Activated B cell treated with CpG ODN at 0.5 μM for 24 hours (primary cell): ENCODE results near the gene SEC11A. TPM values are rescaled to one million over a fixed set of nuclear protein-coding genes. Genes with fewer than 3 reads are reported as not detected.

Experiments
- ATAC-seq: fragments of 200-7000 bp; cut with Tn5 transposase; one replicate; pipeline ENCODE4 v1.10.0; 2021; ENCODE audit warnings: low read depth, mild to moderate bottlenecking, moderate library complexity
- CTCF ChIA-PET: fragments of 350-600 bp; sonication (Branson Sonifier 250); formaldehyde crosslinking; loops from one replicate; lab custom pipeline; 2021; ENCODE audit warnings: antibody characterized with exemption; lab: Charles Lee
- POLR2A ChIA-PET: fragments of 350-600 bp; sonication (Branson Sonifier 250); formaldehyde crosslinking; loops from one replicate; lab custom pipeline; 2021; ENCODE audit warnings: antibody characterized with exemption; lab: Charles Lee
- DNase-seq: peaks from one replicate; pipeline ENCODE4 v3.0.0; 2022
- H3K27ac Mint-ChIP-seq: one replicate; pipeline ENCODE4 v1.8.0; 2020; ENCODE audit warnings: mixed read lengths
- H3K27me3 Mint-ChIP-seq: one replicate; pipeline ENCODE4 v1.8.0; 2021; ENCODE audit warnings: mixed read lengths
- H3K36me3 Mint-ChIP-seq: one replicate; pipeline ENCODE4 v1.8.0; 2021; ENCODE audit warnings: low read depth, mixed read lengths
- H3K4me1 Mint-ChIP-seq: one replicate; pipeline ENCODE4 v1.8.0; 2021; ENCODE audit warnings: mixed read lengths
- H3K4me3 Mint-ChIP-seq: one replicate; pipeline ENCODE4 v1.8.0; 2020; ENCODE audit warnings: mild to moderate bottlenecking, mixed read lengths
- H3K9me3 Mint-ChIP-seq: one replicate; pipeline ENCODE4 v1.8.0; 2020; ENCODE audit warnings: mixed read lengths
- intact Hi-C: fragments of 100-400 bp; cut with micrococcal nuclease; formaldehyde crosslinking; loops from one replicate; pipeline ENCODE4 v1.15.1; 2024
- total RNA-seq: library from RNA; stranded (reverse); gene quantifications from 2 replicates; pipeline ENCODE4 v1.2.3, GENCODE V29; 2022
- TF ChIP-seq, protein P1 (sequence below): fragments of 200-600 bp; IDR thresholded peaks from one replicate; pipeline ENCODE4 v1.8.0; 2022; ENCODE audit warnings: antibody characterized with exemption, mild to moderate bottlenecking

The SEC11A gene
- total RNA-seq, 1 donor from 2014 or later = 68.9 TPM

DNA sequence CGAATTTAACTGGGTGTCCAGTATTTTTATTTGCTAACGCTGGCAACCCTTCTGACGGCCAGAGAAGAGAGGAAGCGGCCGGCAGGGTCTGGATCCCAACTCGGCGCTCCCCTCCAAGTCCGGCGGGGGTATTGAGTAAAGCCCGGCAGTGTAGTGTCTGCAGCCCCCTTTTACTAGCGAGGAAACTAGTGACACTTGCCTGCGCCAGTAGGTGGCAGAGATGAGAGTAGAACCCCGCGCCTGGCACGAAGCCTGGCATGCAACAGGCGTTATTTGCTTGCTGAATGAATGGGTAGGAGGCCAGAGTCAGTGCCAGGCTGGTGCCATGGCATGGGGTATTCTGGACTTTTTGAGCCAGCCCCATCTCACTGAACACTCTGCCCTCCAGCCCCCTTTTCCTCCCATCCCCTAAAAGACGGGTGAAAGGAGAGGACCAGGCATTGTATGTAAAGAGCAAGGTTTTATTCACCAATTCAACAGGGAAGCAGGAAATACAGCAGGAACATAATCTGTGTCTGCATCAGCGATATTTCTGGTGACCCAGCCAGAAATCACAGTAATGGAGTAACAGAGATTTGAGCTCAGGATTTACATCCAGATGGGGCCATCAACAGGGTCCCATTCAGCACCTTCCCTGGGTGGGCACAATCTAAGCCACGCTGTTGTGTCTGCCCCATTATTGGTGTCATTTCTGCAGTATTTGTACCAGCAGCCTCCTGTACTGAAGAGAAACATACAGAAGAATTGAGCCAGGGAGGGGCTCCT lies 61.1 kb downstream of the SEC11A start:
- ChIA-PET POLR2A (interaction anchor here (0.6 to 6.4 kb wide), 14 partner anchors 10 to 389 kb away, joined by 3 to 70 read pairs (median 4); partner anchors contain the start of genes SEC11A and ZSCAN2), CTCF (interaction anchor here (1.4 to 3.9 kb wide), 5 partner anchors 23 to 274 kb away, joined by 3 to 15 read pairs (median 4); no protein-coding TSS in a partner anchor)
- peaks cover 20% of the 10 kb centered on the region for H3K36me3 Mint-ChIP-seq
- peak; percentile 63 for DNase-seq
- peak; percentile 56 for ATAC-seq
- peak overlapping the region; percentile 99 for H3K4me3 Mint-ChIP-seq
- no peaks in the 10 kb centered on the region for H3K9me3 Mint-ChIP-seq
- peaks cover 45% of the 10 kb centered on the region for H3K4me1 Mint-ChIP-seq
- TF ChIP-seq, protein P1, sequence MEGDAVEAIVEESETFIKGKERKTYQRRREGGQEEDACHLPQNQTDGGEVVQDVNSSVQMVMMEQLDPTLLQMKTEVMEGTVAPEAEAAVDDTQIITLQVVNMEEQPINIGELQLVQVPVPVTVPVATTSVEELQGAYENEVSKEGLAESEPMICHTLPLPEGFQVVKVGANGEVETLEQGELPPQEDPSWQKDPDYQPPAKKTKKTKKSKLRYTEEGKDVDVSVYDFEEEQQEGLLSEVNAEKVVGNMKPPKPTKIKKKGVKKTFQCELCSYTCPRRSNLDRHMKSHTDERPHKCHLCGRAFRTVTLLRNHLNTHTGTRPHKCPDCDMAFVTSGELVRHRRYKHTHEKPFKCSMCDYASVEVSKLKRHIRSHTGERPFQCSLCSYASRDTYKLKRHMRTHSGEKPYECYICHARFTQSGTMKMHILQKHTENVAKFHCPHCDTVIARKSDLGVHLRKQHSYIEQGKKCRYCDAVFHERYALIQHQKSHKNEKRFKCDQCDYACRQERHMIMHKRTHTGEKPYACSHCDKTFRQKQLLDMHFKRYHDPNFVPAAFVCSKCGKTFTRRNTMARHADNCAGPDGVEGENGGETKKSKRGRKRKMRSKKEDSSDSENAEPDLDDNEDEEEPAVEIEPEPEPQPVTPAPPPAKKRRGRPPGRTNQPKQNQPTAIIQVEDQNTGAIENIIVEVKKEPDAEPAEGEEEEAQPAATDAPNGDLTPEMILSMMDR = peak; percentile 25
- no peaks in the 10 kb centered on the region for H3K27me3 Mint-ChIP-seq
- intact Hi-C loops = loop anchor here (1.0 to 10.0 kb wide), 10 partner anchors 24 to 390 kb away; partner anchors contain the start of genes PDE8A, SEC11A and ZNF592
- H3K27ac Mint-ChIP-seq = peak overlapping the region; percentile 95

DNA sequence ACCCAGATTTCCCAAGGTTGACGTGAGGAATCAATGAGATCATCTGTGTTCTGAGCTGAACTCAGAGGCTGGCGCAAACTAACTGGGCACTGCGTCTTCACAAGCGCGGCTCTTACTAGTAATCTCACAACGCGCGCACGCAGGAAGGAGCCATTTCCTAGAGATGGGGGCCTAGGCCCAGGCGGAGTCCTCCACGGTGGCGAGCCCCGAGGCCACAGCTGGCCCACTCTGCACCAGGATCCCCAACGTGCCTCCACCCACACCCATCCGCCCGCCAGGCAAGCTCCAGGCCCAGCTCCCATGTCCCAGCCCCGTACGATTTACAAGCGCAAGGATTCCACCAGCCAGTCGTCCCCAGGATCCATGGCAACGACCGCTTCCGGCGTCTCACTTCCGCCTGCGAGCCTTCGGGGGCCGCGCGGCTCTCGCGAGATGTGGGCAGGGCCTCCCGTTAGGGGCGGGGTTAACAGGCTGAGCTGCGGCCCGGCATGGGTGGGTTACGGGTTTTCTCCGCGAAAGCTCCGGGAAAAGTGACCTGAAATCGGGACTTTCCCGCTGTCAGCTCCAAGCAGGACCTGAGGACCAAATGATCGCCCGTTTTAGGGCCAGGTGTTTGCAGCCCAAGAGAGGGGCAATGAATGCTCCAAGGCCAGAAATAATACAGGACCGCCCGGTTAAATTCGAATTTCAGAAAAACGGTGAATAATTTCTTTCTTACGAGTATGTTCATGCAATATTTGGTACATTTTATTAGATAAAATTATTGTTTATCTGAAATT lies 61.8 kb downstream of the SEC11A start, which contains the start of gene WDR73:
WDR73 (minus strand) TSS at position 374 of the 779 bp plus-strand sequence; CDS start at position 365, 9 bp downstream.
- H3K4me3 Mint-ChIP-seq = peak within 1 kb of the TSS; percentile 99
- TF ChIP-seq, protein P1 = no peak
- peaks cover 22% of the 10 kb centered on the region for H3K36me3 Mint-ChIP-seq
- intact Hi-C loops = loop anchor here (1.0 to 10.0 kb wide), 10 partner anchors 23 to 391 kb away; partner anchors contain the start of genes PDE8A, SEC11A and ZNF592
- no peaks in the 10 kb centered on the region for H3K9me3 Mint-ChIP-seq
- peak within 1 kb of the TSS; percentile 95 for H3K27ac Mint-ChIP-seq
- no peaks in the 10 kb centered on the region for H3K27me3 Mint-ChIP-seq
- CTCF ChIA-PET = interaction anchor here (0.8 to 3.9 kb wide), 5 partner anchors 35 to 274 kb away, joined by 3 to 15 read pairs (median 4); no protein-coding TSS in a partner anchor
- POLR2A ChIA-PET = interaction anchor here (0.5 to 6.4 kb wide), 19 partner anchors 9 to 642 kb away, joined by 3 to 70 read pairs (median 4); partner anchors contain the start of genes SEC11A, ZNF592 and ZSCAN2
- peak; percentile 71 for ATAC-seq
- DNase-seq = peak; percentile 97
- peaks cover 38% of the 10 kb centered on the region for H3K4me1 Mint-ChIP-seq

DNA sequence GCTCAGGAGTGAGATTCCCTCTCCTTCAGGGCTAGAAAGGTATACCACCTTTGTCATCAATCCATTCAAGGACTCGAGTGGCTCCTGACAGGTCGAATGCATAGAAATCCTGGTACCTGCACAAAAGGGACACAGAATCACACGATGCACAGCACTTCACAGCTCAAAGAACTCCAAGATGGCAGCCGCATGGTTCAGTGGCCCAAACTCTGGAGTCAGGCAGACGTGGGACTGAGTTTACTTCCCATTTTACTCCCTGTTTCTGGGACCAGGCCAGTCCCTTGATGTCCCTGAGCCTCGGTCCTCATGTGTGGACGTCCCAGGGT lies 62.4 kb downstream of the SEC11A start:
- ChIA-PET POLR2A (interaction anchor here (0.5 to 6.4 kb wide), 13 partner anchors 9 to 642 kb away, joined by 3 to 70 read pairs (median 6); partner anchors contain the start of genes SEC11A, ZNF592 and ZSCAN2), CTCF (interaction anchor here (0.8 to 3.9 kb wide), 5 partner anchors 34 to 275 kb away, joined by 3 to 15 read pairs (median 4); no protein-coding TSS in a partner anchor)
- ATAC-seq (no peak), DNase-seq (no peak)
- H3K9me3 Mint-ChIP-seq = no peaks in the 10 kb centered on the region
- no peaks in the 10 kb centered on the region for H3K27me3 Mint-ChIP-seq
- peak overlapping the region; percentile 95 for H3K27ac Mint-ChIP-seq
- TF ChIP-seq, protein P1 = no peak
- H3K36me3 Mint-ChIP-seq = peaks cover 28% of the 10 kb centered on the region
- peak overlapping the region; percentile 99 for H3K4me3 Mint-ChIP-seq
- peaks cover 32% of the 10 kb centered on the region for H3K4me1 Mint-ChIP-seq
- intact Hi-C loops = loop anchor here (10.0 kb wide), 1 partner anchor 391 kb away; no protein-coding TSS in a partner anchor

DNA sequence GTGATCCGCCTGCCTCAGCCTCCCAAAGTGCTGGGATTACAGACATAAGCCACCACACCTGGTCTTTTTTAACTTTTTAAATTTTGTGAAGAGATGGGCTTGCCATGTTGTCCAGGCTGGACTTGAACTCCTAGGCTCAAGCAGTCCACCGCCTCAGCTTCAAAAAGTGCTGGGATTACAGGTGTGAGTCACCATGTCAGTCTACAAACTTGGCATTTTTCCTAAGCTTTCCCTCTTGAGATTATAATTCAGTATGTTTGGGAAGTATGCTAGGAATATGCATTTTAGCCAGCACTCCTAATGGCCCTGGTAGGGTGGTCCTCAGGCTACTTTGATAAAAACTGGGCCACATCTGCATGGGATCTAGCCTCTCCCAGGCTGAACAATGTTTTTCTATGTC lies 66.2 kb downstream of the SEC11A start:
- Mint-ChIP-seq H3K27ac (no peak overlapping the region), H3K9me3 (no peaks in the 10 kb centered on the region), H3K36me3 (peaks cover 66% of the 10 kb centered on the region), H3K27me3 (no peaks in the 10 kb centered on the region), H3K4me3 (no peak overlapping the region), H3K4me1 (peaks cover 18% of the 10 kb centered on the region)
- TF ChIP-seq, protein P1 = no peak
- ChIA-PET POLR2A (interaction anchor here (0.6 to 1.8 kb wide), 3 partner anchors 12 to 132 kb away, joined by 3 to 5 read pairs (median 3); no protein-coding TSS in a partner anchor), CTCF (interaction anchor here (1.2 kb wide), 2 partner anchors 62 to 361 kb away, joined by 5 read pairs; no protein-coding TSS in a partner anchor)
- no peak for ATAC-seq
- no peak for DNase-seq
- intact Hi-C loops = loop anchor here (10.0 kb wide), 1 partner anchor 395 kb away; no protein-coding TSS in a partner anchor
